H4 (cell line): ENCODE results near the gene CDC20B. TPM values are rescaled to one million over a fixed set of nuclear protein-coding genes. Genes with fewer than 3 reads are reported as not detected.
"Not testable (repeated sequence)": the region's sequence is repeated elsewhere in the genome, so short reads cannot be mapped to it uniquely, and the experiment has no call there.

ENCODE experiments used
- DNase-seq: peaks from one replicate; pipeline ENCODE4 v3.0.0-alpha.2; 2015; ENCODE audit warnings: low spot score
- total RNA-seq: library from RNA; depleted of rRNA; stranded (reverse); fragments of >200 nt; shearing (Covaris generic); gene quantifications from 2 replicates; pipeline ENCODE4 v1.2.3, GENCODE V29; 2014

The CDC20B gene
- total RNA-seq, 1 experiment from 2014 or later: not detected

GRCh38 chr5:55160493-55161209, 12.3 kb downstream of the CDC20B start:
- peak; percentile 91 for DNase-seq

- peak; percentile 85 for DNase-seq
Measured at GRCh38 chr5:55159763-55160492, 13.0 kb downstream of the CDC20B start, which contains the start of gene GPX8. TSS of gene GPX8 (plus strand) at chr5:55160171. CDS start at chr5:55160193, 22 bp downstream.

- no peak for DNase-seq
Measured at GRCh38 chr5:55154873-55155272, 18.1 kb downstream of the CDC20B start.

- peak; percentile 54 for DNase-seq
Measured at GRCh38 chr5:55151923-55152842, 20.8 kb downstream of the CDC20B start.

GRCh38 chr5:55149308-55149795, 23.6 kb downstream of the CDC20B start:
- no peak for DNase-seq

GRCh38 chr5:55146543-55147151, 26.3 kb downstream of the CDC20B start:
- DNase-seq: peak; percentile 82

- DNase-seq: no peak
Measured at GRCh38 chr5:55146080-55146479, 26.9 kb downstream of the CDC20B start.

- no peak for DNase-seq
Measured at GRCh38 chr5:55143624-55144023, 29.4 kb downstream of the CDC20B start.

GRCh38 chr5:55141945-55142690, 30.9 kb downstream of the CDC20B start:
- DNase-seq: no peak

GRCh38 chr5:55140908-55141665, 31.9 kb downstream of the CDC20B start:
- DNase-seq: no peak

- DNase-seq: no peak
Measured at GRCh38 chr5:55136521-55136920, 36.5 kb downstream of the CDC20B start.

- DNase-seq: no peak
Measured at GRCh38 chr5:55134053-55134722, 38.8 kb downstream of the CDC20B start.

- DNase-seq: no peak
Measured at GRCh38 chr5:55123365-55123764, 49.6 kb downstream of the CDC20B start.

- no peak for DNase-seq
Measured at GRCh38 chr5:55114061-55114460, 58.9 kb downstream of the CDC20B start.

- DNase-seq: no peak
Measured at GRCh38 chr5:55113327-55113726, 59.6 kb downstream of the CDC20B start.

- DNase-seq: no peak
Measured at GRCh38 chr5:55110217-55110616, 62.8 kb downstream of the CDC20B start.

- no peak for DNase-seq
Measured at GRCh38 chr5:55108661-55109060, 64.3 kb downstream of the CDC20B start.

GRCh38 chr5:55105976-55106375, 67.0 kb downstream of the CDC20B start:
- not testable (repeated sequence) for DNase-seq

- no peak for DNase-seq
Measured at GRCh38 chr5:55104946-55105701, 67.9 kb downstream of the CDC20B start.
